WERI-Rb-1 (cell line): ENCODE results near the gene ATAD2B.

ENCODE experiments used
- DNase-seq: peaks from one replicate; pipeline ENCODE4 v3.0.0-alpha.2; 2020
- H3K27ac ChIP-seq: fragments of 250-450 bp; sonication (Bioruptor Pico); 2 replicates; pipeline ENCODE4 v1.5.1; 2020; ENCODE audit warnings: mild to moderate bottlenecking, moderate library complexity
- H3K27me3 ChIP-seq: fragments of 250-450 bp; sonication (Bioruptor Pico); 2 replicates; pipeline ENCODE4 v1.5.1; 2021; ENCODE audit warnings: mild to moderate bottlenecking, low read depth, moderate library complexity; ENCODE audit not compliant: insufficient read depth, severe bottlenecking
- H3K36me3 ChIP-seq: fragments of 250-450 bp; sonication (Bioruptor Pico); 2 replicates; pipeline ENCODE4 v1.5.1; 2020; ENCODE audit warnings: mild to moderate bottlenecking, moderate library complexity
- H3K4me3 ChIP-seq: 2 replicates; pipeline ENCODE4 v1.5.1; 2011; ENCODE audit warnings: low read depth, mild to moderate bottlenecking, control low read depth, low read length
- H3K9me3 ChIP-seq: fragments of 250-450 bp; sonication (Bioruptor Pico); 2 replicates; pipeline ENCODE4 v1.5.1; 2021; ENCODE audit warnings: mild to moderate bottlenecking, moderate library complexity; ENCODE audit not compliant: severe bottlenecking
- CTCF ChIP-seq: IDR thresholded peaks from 2 replicates; pipeline ENCODE4 v1.5.1; 2011; ENCODE audit warnings: low read depth, mild to moderate bottlenecking, control low read depth, inconsistent platforms, low read length

The ATAD2B gene

GRCh38 chr2:23713351-23713750 lies 213.6 kb downstream of the ATAD2B start:
- Histone ChIP-seq H3K36me3 (peaks cover under 1% of the 10 kb centered on the region), H3K9me3 (no peaks in the 10 kb centered on the region), H3K27ac (no peak overlapping the region), H3K27me3 (no peaks in the 10 kb centered on the region), H3K4me3 (no peak overlapping the region)
- TF ChIP-seq CTCF: no peak
- no peak for DNase-seq

GRCh38 chr2:23712756-23713151 lies 214.2 kb downstream of the ATAD2B start:
- Histone ChIP-seq H3K27me3 (no peaks in the 10 kb centered on the region), H3K4me3 (no peak overlapping the region), H3K27ac (no peak overlapping the region), H3K9me3 (no peaks in the 10 kb centered on the region), H3K36me3 (peaks cover 6% of the 10 kb centered on the region)
- DNase-seq: no peak
- no peak for TF ChIP-seq CTCF

GRCh38 chr2:23711979-23712755 lies 214.8 kb downstream of the ATAD2B start:
- Histone ChIP-seq H3K9me3 (no peaks in the 10 kb centered on the region), H3K4me3 (no peak overlapping the region), H3K27ac (no peak overlapping the region), H3K36me3 (peaks cover 11% of the 10 kb centered on the region), H3K27me3 (no peaks in the 10 kb centered on the region)
- DNase-seq: no peak
- no peak for TF ChIP-seq CTCF

GRCh38 chr2:23709311-23709710 lies 217.6 kb downstream of the ATAD2B start:
- no peak overlapping the region for H3K4me3 ChIP-seq
- no peak for TF ChIP-seq CTCF
- H3K9me3 ChIP-seq: no peaks in the 10 kb centered on the region
- peaks cover 30% of the 10 kb centered on the region for H3K36me3 ChIP-seq
- DNase-seq: no peak
- no peaks in the 10 kb centered on the region for H3K27me3 ChIP-seq
- H3K27ac ChIP-seq: no peak overlapping the region

- no peak for DNase-seq
- Histone ChIP-seq H3K9me3 (no peaks in the 10 kb centered on the region), H3K4me3 (no peak overlapping the region), H3K27ac (no peak overlapping the region), H3K27me3 (no peaks in the 10 kb centered on the region), H3K36me3 (peaks cover 33% of the 10 kb centered on the region)
- no peak for TF ChIP-seq CTCF
These were observed 218.2 kb downstream of the ATAD2B start for GRCh38 chr2:23708771-23709170.

GRCh38 chr2:23707096-23707495 lies 219.8 kb downstream of the ATAD2B start:
- H3K4me3 ChIP-seq: no peak overlapping the region
- H3K36me3 ChIP-seq: peaks cover 38% of the 10 kb centered on the region
- no peaks in the 10 kb centered on the region for H3K27me3 ChIP-seq
- no peak for DNase-seq
- no peaks in the 10 kb centered on the region for H3K9me3 ChIP-seq
- TF ChIP-seq CTCF: no peak
- H3K27ac ChIP-seq: no peak overlapping the region
